Stimulated activated CD8-positive, alpha-beta memory T cell treated with anti-CD3 and anti-CD28 coated beads, Interleukin-15, amount 100 ng/mL, for 24 hours (primary cell): Measurements from ENCODE around the gene LILRA6.
"Not testable (repeated sequence)": the region's sequence is repeated elsewhere in the genome, so short reads cannot be mapped to it uniquely, and the experiment has no call there.

ENCODE experiments used
- DNase-seq: peaks from one replicate; pipeline ENCODE4 v3.0.0-alpha.2; 2020; ENCODE audit warnings: low read depth

LILRA6 gene

GRCh38 chr19:54231077-54231931 lies 11.3 kb downstream of the LILRA6 start:
- peak; percentile 74 for DNase-seq

GRCh38 chr19:54230031-54230430 lies 12.6 kb downstream of the LILRA6 start:
- DNase-seq, result no peak

- no peak for DNase-seq
Measured at GRCh38 chr19:54229146-54229545, 13.4 kb downstream of the LILRA6 start.

GRCh38 chr19:54224619-54225018 lies 18.0 kb downstream of the LILRA6 start:
- not testable (repeated sequence) for DNase-seq

- not testable (repeated sequence) for DNase-seq
Measured at GRCh38 chr19:54223937-54224281, 18.7 kb downstream of the LILRA6 start.

- not testable (repeated sequence) for DNase-seq
Measured at GRCh38 chr19:54223277-54223936, 19.2 kb downstream of the LILRA6 start.

GRCh38 chr19:54222474-54223276 lies 19.9 kb downstream of the LILRA6 start, which contains the start of gene LILRB3:
Gene LILRB3, minus strand, starts transcription at chr19:54223007. Its CDS starts 31 bp downstream, at chr19:54222976.
- not testable (repeated sequence) for DNase-seq

GRCh38 chr19:54221947-54222346 lies 20.6 kb downstream of the LILRA6 start:
- not testable (repeated sequence) for DNase-seq

GRCh38 chr19:54219702-54220101 lies 22.9 kb downstream of the LILRA6 start:
- not testable (repeated sequence) for DNase-seq

GRCh38 chr19:54218960-54219661 lies 23.5 kb downstream of the LILRA6 start:
- no peak for DNase-seq

GRCh38 chr19:54218259-54218658 lies 24.3 kb downstream of the LILRA6 start:
- no peak for DNase-seq

- DNase-seq, result not testable (repeated sequence)
Measured at GRCh38 chr19:54217517-54218247, 24.9 kb downstream of the LILRA6 start.

GRCh38 chr19:54216869-54217268 lies 25.7 kb downstream of the LILRA6 start:
- DNase-seq, result no peak

- DNase-seq, result not testable (repeated sequence)
Measured at GRCh38 chr19:54214734-54215133, 27.9 kb downstream of the LILRA6 start.

- not testable (repeated sequence) for DNase-seq
Measured at GRCh38 chr19:54214217-54214616, 28.4 kb downstream of the LILRA6 start.

- DNase-seq, result no peak
Measured at GRCh38 chr19:54211235-54211634, 31.4 kb downstream of the LILRA6 start.

GRCh38 chr19:54209811-54210494 lies 32.6 kb downstream of the LILRA6 start:
- DNase-seq, result no peak

GRCh38 chr19:54209058-54209810 lies 33.4 kb downstream of the LILRA6 start:
- DNase-seq, result no peak

GRCh38 chr19:54208784-54209057 lies 33.9 kb downstream of the LILRA6 start:
- no peak for DNase-seq
